GM12878 (cell line): ENCODE results near the gene CELF2. TPM values are rescaled to one million over a fixed set of nuclear protein-coding genes. Genes with fewer than 3 reads are reported as not detected.

Experiments used
- ATAC-seq: fragments of 200-7000 bp; cut with Tn5 transposase; 3 replicates; pipeline ENCODE4 v1.9.1; 2020; ENCODE audit warnings: mild to moderate bottlenecking, moderate library complexity
- BruUV-seq: library from RNA; stranded (reverse); fragments of 400-500 nt; replicated peaks from 2 replicates; lab custom pipeline; 2021; lab: Mats Ljungman, UMichigan
- CTCF ChIA-PET: fragments of 300-600 bp; sonication (Branson Sonifier 250); formaldehyde crosslinking; extraction: SDS; loops from one replicate; lab custom pipeline; 2021; ENCODE audit warnings: inconsistent platforms; lab: Yijun Ruan, JAX
- POLR2A ChIA-PET: fragments of 350-600 bp; formaldehyde crosslinking; extraction: SDS; loops from one replicate; lab custom pipeline; 2021; ENCODE audit warnings: inconsistent platforms; lab: Charles Lee
- RAD21 ChIA-PET: fragments of 300-600 bp; sonication (Branson Sonifier 250); formaldehyde crosslinking; loops from one replicate; lab custom pipeline; 2023; ENCODE audit warnings: antibody characterized with exemption; ENCODE audit not compliant: unreplicated experiment; lab: Charles Lee
- SMC1A ChIA-PET: fragments of 300-600 bp; sonication (Branson Sonifier 250); formaldehyde crosslinking; loops from one replicate; lab custom pipeline; 2023; ENCODE audit not compliant: unreplicated experiment, uncharacterized antibody; lab: Charles Lee
- DNase-seq: peaks from one replicate; pipeline ENCODE4 v3.0.0-alpha.2; 2011; ENCODE audit warnings: low read depth, low spot score
- FAIRE-seq: peaks from 3 replicates; lab custom pipeline; 2011; peaks lifted over from hg19 to GRCh38; lab: Jason Lieb, UNC
- H2AFZ ChIP-seq: 2 replicates; pipeline ENCODE4 v1.6.0; 2011; ENCODE audit warnings: low read depth, low read length, control low read depth; ENCODE audit not compliant: control insufficient read depth
- H3K27ac ChIP-seq: 2 replicates; pipeline ENCODE4 v1.5.1; 2011; ENCODE audit warnings: control low read depth; ENCODE audit not compliant: control insufficient read depth, insufficient read depth
- H3K27me3 ChIP-seq, 2 experiments: replicated peaks in 1 of 2; 2 replicates each; pipeline versions ENCODE4 v1.6.0 to v1.6.1; 2011; ENCODE audit warnings: low read length in 1 of 2; ENCODE audit not compliant: control insufficient read depth in 2 of 2, insufficient read depth in 2 of 2
- H3K36me3 ChIP-seq, 2 experiments: 2 replicates each; pipeline ENCODE4 v1.5.1; 2011; ENCODE audit warnings: low read length in 1 of 2; ENCODE audit not compliant: control insufficient read depth in 2 of 2, insufficient read depth in 2 of 2
- H3K4me1 ChIP-seq: 2 replicates; pipeline ENCODE4 v1.6.1; 2011; ENCODE audit warnings: mild to moderate bottlenecking, low read length, moderate library complexity, mixed read lengths; ENCODE audit not compliant: control insufficient read depth, insufficient read depth
- H3K4me2 ChIP-seq: 2 replicates; pipeline ENCODE4 v1.6.0; 2011; ENCODE audit warnings: control low read depth; ENCODE audit not compliant: control insufficient read depth, insufficient read depth
- H3K4me3 ChIP-seq: fragments of 200-600 bp; sonication (generic); 2 replicates; pipeline ENCODE4 v1.5.1; 2016
- H3K79me2 ChIP-seq: 2 replicates; pipeline ENCODE4 v1.6.0; 2011; ENCODE audit warnings: low read length; ENCODE audit not compliant: control insufficient read depth, insufficient read depth
- H3K9ac ChIP-seq: 2 replicates; pipeline ENCODE4 v1.8.0; 2011; ENCODE audit warnings: low read length, control low read depth, mixed read lengths; ENCODE audit not compliant: control insufficient read depth, insufficient read depth
- H3K9me3 ChIP-seq: replicated peaks from 3 replicates; pipeline ENCODE4 v1.5.1; 2011; ENCODE audit warnings: mild to moderate bottlenecking, low read length; ENCODE audit not compliant: control insufficient read depth, insufficient read depth
- H4K20me1 ChIP-seq: 2 replicates; pipeline ENCODE4 v1.6.0; 2011; ENCODE audit not compliant: control insufficient read depth, insufficient read depth
- BHLHE40 ChIP-seq, 2 experiments: fragments of 450-650 bp in 1 of 2; IDR thresholded peaks; 2 replicates each; pipeline ENCODE4 v1.6.1; 2011 to 2017; ENCODE audit warnings: low read depth in 2 of 2, borderline replicate concordance in 1 of 2, improper control_type of control experiment in 1 of 2, low read length in 1 of 2, mild to moderate bottlenecking in 1 of 2
- FOS ChIP-seq: IDR thresholded peaks from 3 replicates; pipeline ENCODE4 v1.6.1; 2011; ENCODE audit warnings: borderline replicate concordance; ENCODE audit not compliant: insufficient read length; ENCODE audit errors: extremely low read depth
- PAX5 ChIP-seq: IDR thresholded peaks from 2 replicates; pipeline ENCODE4 v1.6.1; 2011; ENCODE audit warnings: low read depth, low read length, borderline replicate concordance
- SUPT20H ChIP-seq: IDR thresholded peaks from 2 replicates; pipeline ENCODE4 v1.6.1; 2011; ENCODE audit warnings: low read depth, mild to moderate bottlenecking, low read length, moderate library complexity, borderline replicate concordance; ENCODE audit not compliant: control insufficient read depth
- TARDBP ChIP-seq: IDR thresholded peaks from 2 replicates; pipeline ENCODE4 v1.6.1; 2016; ENCODE audit warnings: borderline replicate concordance
- ZSCAN29 ChIP-seq: fragments of 450-650 bp; IDR thresholded peaks from 2 replicates; pipeline ENCODE4 v1.6.1; 2017; ENCODE audit warnings: mild to moderate bottlenecking, moderate library complexity
- WGBS: methylation state at CpG from one replicate; pipeline ENCODE4 v1.1.6; 2016; ENCODE audit warnings: low lambda C conversion rate; ENCODE audit not compliant: insufficient replicate concordance, insufficient coverage; ENCODE audit errors: missing lambda C conversion rate; 5-methylcytosine and 5-hydroxymethylcytosine counted together
- in situ Hi-C: fragments of 300-500 bp; cut with MboI; formaldehyde crosslinking; loops from 9 replicates; pipeline ENCODE4 v1.14.3; 2018; ENCODE audit warnings: mixed read lengths
- intact Hi-C: fragments of 100-400 bp; cut with micrococcal nuclease; formaldehyde crosslinking; loops from one replicate; pipeline ENCODE4 v1.14.2; 2022; ENCODE audit not compliant: unreplicated experiment
- polyA plus RNA-seq, 11 experiments: library from polyadenylated mRNA; depleted of rRNA in 4 of 11; unstranded in 6 of 11; stranded (reverse) in 5 of 11; fragments of >200 nt; fragmentation: Nextera tagmentation in 4 of 11; fragmentation: Illumina TruSeq in 1 of 11; extraction: Ambion mirVana in 4 of 11; extraction: Trizol in 1 of 11; gene quantifications; 1 replicate in 1 of 11; 2 replicates in 10 of 11; pipeline versions ENCODE4 v1.2.1 to v1.2.3, GENCODE V29; 2011 to 2016; ENCODE audit warnings: inconsistent platforms in 2 of 11, missing spikeins in 2 of 11, low read depth in 1 of 11
- total RNA-seq, 4 experiments: library from RNA; depleted of rRNA in 3 of 4; stranded (reverse); fragments of >200 nt in 3 of 4; fragmentation: Illumina TruSeq in 1 of 4; extraction: Trizol in 1 of 4; gene quantifications; 2 replicates each; pipeline versions ENCODE4 v1.2.1 to v1.2.3, GENCODE V29; 2013 to 2021
- TF ChIP-seq, protein P1 (sequence below): fragments of 450-650 bp; IDR thresholded peaks from 2 replicates; pipeline ENCODE4 v1.6.1; 2016; ENCODE audit warnings: mild to moderate bottlenecking, moderate library complexity, borderline replicate concordance
- TF ChIP-seq, protein P2 (sequence below): fragments of 450-650 bp; IDR thresholded peaks from 2 replicates; pipeline ENCODE4 v1.6.1; 2014; ENCODE audit warnings: mild to moderate bottlenecking
- TF ChIP-seq, protein P3 (sequence below): IDR thresholded peaks from 2 replicates; pipeline ENCODE4 v1.6.1; 2012; ENCODE audit warnings: low read depth, low read length, improper control_type of control experiment
- TF ChIP-seq, protein P4 (sequence below): IDR thresholded peaks from 2 replicates; pipeline ENCODE4 v1.6.1; 2012; ENCODE audit warnings: low read length, inconsistent platforms
- TF ChIP-seq, protein P5 (sequence below): IDR thresholded peaks from 2 replicates; pipeline ENCODE4 v1.6.1; 2012; ENCODE audit warnings: mild to moderate bottlenecking, low read depth, low read length

The CELF2 gene
- total and polyA plus RNA-seq, 10 of the 15 experiments (the other 5 are each of a cell fraction or from before 2014, with no cell fraction given), result 20.8 to 129 (median 86.3) TPM

DNA sequence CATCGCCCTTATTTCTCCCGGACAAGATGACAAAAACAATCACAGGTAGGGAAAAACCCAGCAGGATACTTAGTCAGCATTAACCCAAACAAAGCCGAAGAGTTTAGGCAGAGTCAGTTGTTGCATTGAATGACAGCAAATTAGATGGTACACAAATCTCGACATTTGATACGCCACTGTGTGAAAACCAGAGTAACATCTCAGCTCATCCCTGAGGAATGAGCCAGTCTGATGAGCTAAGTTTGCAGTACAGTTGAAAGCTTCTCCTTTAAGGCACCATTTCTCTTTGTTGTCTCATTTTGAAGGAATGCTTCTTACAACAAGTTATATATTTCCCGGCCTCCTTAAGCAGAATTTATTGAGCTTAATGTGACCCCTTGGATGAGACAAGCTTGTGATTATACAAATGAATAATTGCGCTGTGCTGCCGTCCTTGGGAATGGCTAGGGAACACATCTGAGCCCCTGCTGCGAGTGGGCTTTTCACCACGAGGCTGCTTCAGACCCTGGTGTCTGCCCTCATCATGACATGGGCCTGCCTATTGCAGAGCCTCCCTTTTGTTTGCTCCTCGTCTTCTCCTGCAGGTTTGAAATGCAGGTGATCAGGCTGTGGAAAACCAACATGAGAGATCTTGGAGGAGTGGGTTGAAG lies 137.3 kb downstream of the CELF2 start:
- H3K9ac ChIP-seq, result no peak overlapping the region
- intact Hi-C loops (no loop called here), in situ Hi-C loops (no loop called here)
- H3K79me2 ChIP-seq, result no peaks in the 10 kb centered on the region
- SMC1A ChIA-PET, result interaction anchor here (1.0 to 1.7 kb wide), 2 partner anchors 9 to 81 kb away, joined by 3 to 7 read pairs; no protein-coding TSS in a partner anchor
- no peaks in the 10 kb centered on the region for H4K20me1 ChIP-seq
- ATAC-seq, result no peak
- no peaks in the 10 kb centered on the region for H3K27me3 ChIP-seq
- no peak overlapping the region for H3K4me3 ChIP-seq
- POLR2A ChIA-PET, result no interaction called here
- no TSS peak for BruUV-seq
- H3K36me3 ChIP-seq, result no peaks in the 10 kb centered on the region
- DNase-seq, result no peak
- H2AFZ ChIP-seq, result no peak overlapping the region
- H3K9me3 ChIP-seq, result no peaks in the 10 kb centered on the region
- WGBS, result 66% methylated on average over 11 of the region's 11 CpGs
- no peak overlapping the region for H3K27ac ChIP-seq
- H3K4me2 ChIP-seq, result no peak overlapping the region
- FAIRE-seq, result no peak
- H3K4me1 ChIP-seq, result peaks cover 9% of the 10 kb centered on the region; the same call in 1 of the 2 replicates
- RAD21 ChIA-PET, result no interaction called here
- CTCF ChIA-PET, result interaction anchor here (1.6 kb wide), 1 partner anchor 9 kb away, joined by 6 read pairs; no protein-coding TSS in a partner anchor
- TF ChIP-seq, protein P1, sequence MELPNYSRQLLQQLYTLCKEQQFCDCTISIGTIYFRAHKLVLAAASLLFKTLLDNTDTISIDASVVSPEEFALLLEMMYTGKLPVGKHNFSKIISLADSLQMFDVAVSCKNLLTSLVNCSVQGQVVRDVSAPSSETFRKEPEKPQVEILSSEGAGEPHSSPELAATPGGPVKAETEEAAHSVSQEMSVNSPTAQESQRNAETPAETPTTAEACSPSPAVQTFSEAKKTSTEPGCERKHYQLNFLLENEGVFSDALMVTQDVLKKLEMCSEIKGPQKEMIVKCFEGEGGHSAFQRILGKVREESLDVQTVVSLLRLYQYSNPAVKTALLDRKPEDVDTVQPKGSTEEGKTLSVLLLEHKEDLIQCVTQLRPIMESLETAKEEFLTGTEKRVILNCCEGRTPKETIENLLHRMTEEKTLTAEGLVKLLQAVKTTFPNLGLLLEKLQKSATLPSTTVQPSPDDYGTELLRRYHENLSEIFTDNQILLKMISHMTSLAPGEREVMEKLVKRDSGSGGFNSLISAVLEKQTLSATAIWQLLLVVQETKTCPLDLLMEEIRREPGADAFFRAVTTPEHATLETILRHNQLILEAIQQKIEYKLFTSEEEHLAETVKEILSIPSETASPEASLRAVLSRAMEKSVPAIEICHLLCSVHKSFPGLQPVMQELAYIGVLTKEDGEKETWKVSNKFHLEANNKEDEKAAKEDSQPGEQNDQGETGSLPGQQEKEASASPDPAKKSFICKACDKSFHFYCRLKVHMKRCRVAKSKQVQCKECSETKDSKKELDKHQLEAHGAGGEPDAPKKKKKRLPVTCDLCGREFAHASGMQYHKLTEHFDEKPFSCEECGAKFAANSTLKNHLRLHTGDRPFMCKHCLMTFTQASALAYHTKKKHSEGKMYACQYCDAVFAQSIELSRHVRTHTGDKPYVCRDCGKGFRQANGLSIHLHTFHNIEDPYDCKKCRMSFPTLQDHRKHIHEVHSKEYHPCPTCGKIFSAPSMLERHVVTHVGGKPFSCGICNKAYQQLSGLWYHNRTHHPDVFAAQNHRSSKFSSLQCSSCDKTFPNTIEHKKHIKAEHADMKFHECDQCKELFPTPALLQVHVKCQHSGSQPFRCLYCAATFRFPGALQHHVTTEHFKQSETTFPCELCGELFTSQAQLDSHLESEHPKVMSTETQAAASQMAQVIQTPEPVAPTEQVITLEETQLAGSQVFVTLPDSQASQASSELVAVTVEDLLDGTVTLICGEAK, result no peak
- TF ChIP-seq, protein P2, sequence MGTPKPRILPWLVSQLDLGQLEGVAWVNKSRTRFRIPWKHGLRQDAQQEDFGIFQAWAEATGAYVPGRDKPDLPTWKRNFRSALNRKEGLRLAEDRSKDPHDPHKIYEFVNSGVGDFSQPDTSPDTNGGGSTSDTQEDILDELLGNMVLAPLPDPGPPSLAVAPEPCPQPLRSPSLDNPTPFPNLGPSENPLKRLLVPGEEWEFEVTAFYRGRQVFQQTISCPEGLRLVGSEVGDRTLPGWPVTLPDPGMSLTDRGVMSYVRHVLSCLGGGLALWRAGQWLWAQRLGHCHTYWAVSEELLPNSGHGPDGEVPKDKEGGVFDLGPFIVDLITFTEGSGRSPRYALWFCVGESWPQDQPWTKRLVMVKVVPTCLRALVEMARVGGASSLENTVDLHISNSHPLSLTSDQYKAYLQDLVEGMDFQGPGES, result no peak
- TF ChIP-seq FOS (no peak), TARDBP (no peak), SUPT20H (no peak), PAX5 (no peak), ZSCAN29 (no peak), BHLHE40 (IDR thresholded peaks at IDR 0.05; ENCODE audit: borderline replicate concordance in 1 of 2, low read depth in 2 of 2, low read length in 1 of 2) (no peak)
- TF ChIP-seq, protein P3, sequence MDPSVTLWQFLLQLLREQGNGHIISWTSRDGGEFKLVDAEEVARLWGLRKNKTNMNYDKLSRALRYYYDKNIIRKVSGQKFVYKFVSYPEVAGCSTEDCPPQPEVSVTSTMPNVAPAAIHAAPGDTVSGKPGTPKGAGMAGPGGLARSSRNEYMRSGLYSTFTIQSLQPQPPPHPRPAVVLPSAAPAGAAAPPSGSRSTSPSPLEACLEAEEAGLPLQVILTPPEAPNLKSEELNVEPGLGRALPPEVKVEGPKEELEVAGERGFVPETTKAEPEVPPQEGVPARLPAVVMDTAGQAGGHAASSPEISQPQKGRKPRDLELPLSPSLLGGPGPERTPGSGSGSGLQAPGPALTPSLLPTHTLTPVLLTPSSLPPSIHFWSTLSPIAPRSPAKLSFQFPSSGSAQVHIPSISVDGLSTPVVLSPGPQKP, result no peak
- TF ChIP-seq, protein P4, sequence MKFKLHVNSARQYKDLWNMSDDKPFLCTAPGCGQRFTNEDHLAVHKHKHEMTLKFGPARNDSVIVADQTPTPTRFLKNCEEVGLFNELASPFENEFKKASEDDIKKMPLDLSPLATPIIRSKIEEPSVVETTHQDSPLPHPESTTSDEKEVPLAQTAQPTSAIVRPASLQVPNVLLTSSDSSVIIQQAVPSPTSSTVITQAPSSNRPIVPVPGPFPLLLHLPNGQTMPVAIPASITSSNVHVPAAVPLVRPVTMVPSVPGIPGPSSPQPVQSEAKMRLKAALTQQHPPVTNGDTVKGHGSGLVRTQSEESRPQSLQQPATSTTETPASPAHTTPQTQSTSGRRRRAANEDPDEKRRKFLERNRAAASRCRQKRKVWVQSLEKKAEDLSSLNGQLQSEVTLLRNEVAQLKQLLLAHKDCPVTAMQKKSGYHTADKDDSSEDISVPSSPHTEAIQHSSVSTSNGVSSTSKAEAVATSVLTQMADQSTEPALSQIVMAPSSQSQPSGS, result no peak
- TF ChIP-seq, protein P5, sequence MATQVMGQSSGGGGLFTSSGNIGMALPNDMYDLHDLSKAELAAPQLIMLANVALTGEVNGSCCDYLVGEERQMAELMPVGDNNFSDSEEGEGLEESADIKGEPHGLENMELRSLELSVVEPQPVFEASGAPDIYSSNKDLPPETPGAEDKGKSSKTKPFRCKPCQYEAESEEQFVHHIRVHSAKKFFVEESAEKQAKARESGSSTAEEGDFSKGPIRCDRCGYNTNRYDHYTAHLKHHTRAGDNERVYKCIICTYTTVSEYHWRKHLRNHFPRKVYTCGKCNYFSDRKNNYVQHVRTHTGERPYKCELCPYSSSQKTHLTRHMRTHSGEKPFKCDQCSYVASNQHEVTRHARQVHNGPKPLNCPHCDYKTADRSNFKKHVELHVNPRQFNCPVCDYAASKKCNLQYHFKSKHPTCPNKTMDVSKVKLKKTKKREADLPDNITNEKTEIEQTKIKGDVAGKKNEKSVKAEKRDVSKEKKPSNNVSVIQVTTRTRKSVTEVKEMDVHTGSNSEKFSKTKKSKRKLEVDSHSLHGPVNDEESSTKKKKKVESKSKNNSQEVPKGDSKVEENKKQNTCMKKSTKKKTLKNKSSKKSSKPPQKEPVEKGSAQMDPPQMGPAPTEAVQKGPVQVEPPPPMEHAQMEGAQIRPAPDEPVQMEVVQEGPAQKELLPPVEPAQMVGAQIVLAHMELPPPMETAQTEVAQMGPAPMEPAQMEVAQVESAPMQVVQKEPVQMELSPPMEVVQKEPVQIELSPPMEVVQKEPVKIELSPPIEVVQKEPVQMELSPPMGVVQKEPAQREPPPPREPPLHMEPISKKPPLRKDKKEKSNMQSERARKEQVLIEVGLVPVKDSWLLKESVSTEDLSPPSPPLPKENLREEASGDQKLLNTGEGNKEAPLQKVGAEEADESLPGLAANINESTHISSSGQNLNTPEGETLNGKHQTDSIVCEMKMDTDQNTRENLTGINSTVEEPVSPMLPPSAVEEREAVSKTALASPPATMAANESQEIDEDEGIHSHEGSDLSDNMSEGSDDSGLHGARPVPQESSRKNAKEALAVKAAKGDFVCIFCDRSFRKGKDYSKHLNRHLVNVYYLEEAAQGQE, result no peak
